K562 (cell line): ENCODE measurements around the gene ANO4. TPM values are rescaled to one million over a fixed set of nuclear protein-coding genes. Genes with fewer than 3 reads are reported as not detected.
"Not testable (repeated sequence)": the region's sequence is repeated elsewhere in the genome, so short reads cannot be mapped to it uniquely, and the experiment has no call there.

Source experiments
- ATAC-seq: fragments of 200-7000 bp; cut with Tn5 transposase; 3 replicates; pipeline ENCODE4 v1.9.1; 2020; ENCODE audit warnings: moderate library complexity
- BruUV-seq: library from RNA; stranded (reverse); fragments of 400-500 nt; replicated peaks from 2 replicates; lab custom pipeline; 2021; lab: Mats Ljungman, UMichigan
- CTCF ChIA-PET: fragments of 300-600 bp; formaldehyde crosslinking; extraction: SDS; loops from one replicate; lab custom pipeline; 2021; ENCODE audit warnings: low intra/inter-chr PET ratio; lab: Yijun Ruan, JAX
- POLR2A ChIA-PET: fragments of 300-600, 350-650 bp; sonication (Branson Sonifier 250); formaldehyde crosslinking; extraction: SDS; loops from one replicate; lab custom pipeline; 2021; ENCODE audit warnings: antibody characterized with exemption, inconsistent platforms; lab: Yijun Ruan, JAX
- DNase-seq, 4 experiments: peaks; one replicate each; pipeline versions ENCODE4 v3.0.0 to v3.0.0-alpha.2; 2011 to 2018; ENCODE audit warnings: low spot score in 3 of 4, mixed read lengths in 3 of 4; ENCODE audit errors: extremely low read depth in 1 of 4
- FAIRE-seq: peaks from 2 replicates; lab custom pipeline; 2011; peaks lifted over from hg19 to GRCh38; lab: Jason Lieb, UNC
- H2AFZ ChIP-seq: 2 replicates; pipeline ENCODE4 v1.6.0; 2011; ENCODE audit warnings: low read depth, low read length, control low read depth, inconsistent platforms
- H3K27ac ChIP-seq: fragments of 200-600 bp; 3 replicates; pipeline ENCODE4 v1.8.0; 2011; ENCODE audit warnings: low read depth, mild to moderate bottlenecking, control low read depth, inconsistent platforms, low read length, moderate library complexity, mixed read lengths; ENCODE audit errors: extremely low read depth
- H3K27me3 ChIP-seq, 2 experiments: fragments of 300-600 bp in 1 of 2; 2 replicates in 1 of 2; 3 replicates in 1 of 2; pipeline versions ENCODE4 v1.6.0 to v1.8.0; 2011; ENCODE audit warnings: inconsistent platforms in 2 of 2, low read length in 2 of 2, mild to moderate bottlenecking in 1 of 2, mixed read lengths in 1 of 2, moderate library complexity in 1 of 2; ENCODE audit not compliant: control insufficient read depth in 2 of 2, insufficient read depth in 2 of 2
- H3K36me3 ChIP-seq: fragments of 300-600 bp; 3 replicates; pipeline ENCODE4 v1.8.0; 2011; ENCODE audit warnings: mild to moderate bottlenecking, low read length, inconsistent platforms; ENCODE audit not compliant: control insufficient read depth, insufficient read depth
- H3K4me1 ChIP-seq, 2 experiments: fragments of 200-600 bp in 1 of 2; replicated peaks in 1 of 2; 2 replicates in 1 of 2; 3 replicates in 1 of 2; pipeline versions ENCODE4 v1.5.1 to v1.8.0; 2011; ENCODE audit warnings: inconsistent platforms in 2 of 2, low read length in 2 of 2, mild to moderate bottlenecking in 1 of 2, mixed read lengths in 1 of 2, moderate library complexity in 1 of 2; ENCODE audit not compliant: control insufficient read depth in 2 of 2, insufficient read depth in 2 of 2
- H3K4me2 ChIP-seq: 2 replicates; pipeline ENCODE4 v1.6.1; 2011; ENCODE audit warnings: low read length, control low read depth, inconsistent platforms, mixed read lengths; ENCODE audit not compliant: insufficient read depth
- H3K4me3 ChIP-seq: fragments of 200-600 bp; sonication (generic), shearing (Covaris generic); 2 replicates; pipeline ENCODE4 v1.5.1; 2016; ENCODE audit warnings: control low read depth, inconsistent platforms
- H3K79me2 ChIP-seq: fragments of 200-600 bp; 3 replicates; pipeline ENCODE4 v1.8.0; 2011; ENCODE audit warnings: low read length, inconsistent platforms; ENCODE audit not compliant: control insufficient read depth, insufficient read depth
- H3K9ac ChIP-seq, 2 experiments: 2 replicates each; pipeline versions ENCODE4 v1.6.0 to v1.6.1; 2011; ENCODE audit warnings: low read depth in 2 of 2, low read length in 2 of 2, control low read depth in 1 of 2, inconsistent platforms in 1 of 2, mild to moderate bottlenecking in 1 of 2, mixed read lengths in 1 of 2; ENCODE audit not compliant: insufficient read depth in 1 of 2
- H3K9me1 ChIP-seq: one replicate; pipeline ENCODE4 v1.6.0; 2011; ENCODE audit warnings: inconsistent platforms, mild to moderate bottlenecking, low read length, moderate library complexity; ENCODE audit not compliant: control insufficient read depth, insufficient read depth
- H3K9me3 ChIP-seq: replicated peaks from 2 replicates; pipeline ENCODE4 v1.5.1; 2011; ENCODE audit warnings: low read depth, low read length, inconsistent platforms; ENCODE audit not compliant: control insufficient read depth, insufficient read depth
- H4K20me1 ChIP-seq: replicated peaks from 2 replicates; pipeline ENCODE4 v1.6.1; 2011; ENCODE audit warnings: low read length, inconsistent platforms, mixed read lengths; ENCODE audit not compliant: control insufficient read depth, insufficient read depth
- C11orf30 ChIP-seq: fragments of 450-650 bp; IDR thresholded peaks from 2 replicates; pipeline ENCODE4 v1.6.1; 2016; ENCODE audit warnings: low read depth, mild to moderate bottlenecking
- HLTF ChIP-seq: fragments of 450-650 bp; IDR thresholded peaks from 2 replicates; pipeline ENCODE4 v1.6.1; 2016
- KAT2B ChIP-seq: IDR thresholded peaks from one replicate; pipeline ENCODE4 v1.6.1; 2012; ENCODE audit warnings: low read depth, mild to moderate bottlenecking, control low read depth, inconsistent platforms, low read length, moderate library complexity
- MAFG ChIP-seq: fragments of 450-650 bp; conservative IDR thresholded peaks from 2 replicates; pipeline ENCODE4 v1.6.1; 2016; ENCODE audit warnings: missing genetic modification characterization, missing compliant biosample characterization
- MED1 ChIP-seq: sonication (generic); formaldehyde crosslinking; IDR thresholded peaks from 2 replicates; pipeline ENCODE4 v1.8.1; 2023; ENCODE audit warnings: missing genetic modification reagents, borderline replicate concordance
- PBX2 ChIP-seq, 2 experiments: IDR thresholded peaks in 1 of 2; conservative IDR thresholded peaks in 1 of 2; 2 replicates each; pipeline ENCODE4 v1.6.1; 2016; ENCODE audit warnings: low read depth in 2 of 2, mild to moderate bottlenecking in 1 of 2, missing compliant biosample characterization in 1 of 2, missing genetic modification characterization in 1 of 2, moderate library complexity in 1 of 2
- ZC3H8 ChIP-seq: fragments of 450-650 bp; IDR thresholded peaks from 2 replicates; pipeline ENCODE4 v1.6.1; 2017
- ZNF316 ChIP-seq: fragments of 450-650 bp; IDR thresholded peaks from 2 replicates; pipeline ENCODE4 v1.6.1; 2016
- WGBS: fragments of 100-300 bp; shearing (Covaris generic); methylation state at CpG from one replicate; pipeline ENCODE4 v1.1.6; 2016; ENCODE audit warnings: low coverage, mixed read lengths; ENCODE audit not compliant: insufficient coverage; ENCODE audit errors: missing lambda C conversion rate; 5-methylcytosine and 5-hydroxymethylcytosine counted together
- in situ Hi-C: fragments of 300-500 bp; cut with MboI; formaldehyde crosslinking; loops from 4 replicates; pipeline ENCODE4 v1.15.0; 2018; ENCODE audit warnings: inconsistent platforms, mixed read lengths
- intact Hi-C: fragments of 100-400 bp; cut with micrococcal nuclease; formaldehyde crosslinking; loops from 2 replicates; pipeline ENCODE4 v1.14.2; 2022
- polyA plus RNA-seq, 8 experiments: library from polyadenylated mRNA; depleted of rRNA in 4 of 8; stranded (reverse) in 5 of 8; unstranded in 3 of 8; fragments of >200 nt; fragmentation: Nextera tagmentation in 2 of 8; fragmentation: Illumina TruSeq in 1 of 8; extraction: Ambion mirVana in 2 of 8; extraction: Trizol in 1 of 8; gene quantifications; 2 replicates each; pipeline versions ENCODE4 v1.2.1 to v1.2.3, GENCODE V29; 2011 to 2014; ENCODE audit warnings: inconsistent platforms in 1 of 8, missing spikeins in 1 of 8
- total RNA-seq, 7 experiments: library from RNA; depleted of rRNA in 6 of 7; stranded (reverse); fragments of >200 nt in 6 of 7; fragmentation: Illumina TruSeq in 2 of 7; extraction: Trizol in 2 of 7; gene quantifications; 2 replicates each; pipeline versions ENCODE4 v1.2.1 to v1.2.3, GENCODE V29; 2011 to 2021; ENCODE audit warnings: low replicate concordance in 1 of 7

Gene ANO4
- total and polyA plus RNA-seq, 9 of the 15 experiments (the other 6 are each of a cell fraction or from before 2014, with no cell fraction given), result not detected

GRCh38 chr12:101090222-101090621, 295.6 kb downstream of the ANO4 start:
- H3K27ac ChIP-seq, intact Hi-C loops: not testable (repeated sequence)

DNA sequence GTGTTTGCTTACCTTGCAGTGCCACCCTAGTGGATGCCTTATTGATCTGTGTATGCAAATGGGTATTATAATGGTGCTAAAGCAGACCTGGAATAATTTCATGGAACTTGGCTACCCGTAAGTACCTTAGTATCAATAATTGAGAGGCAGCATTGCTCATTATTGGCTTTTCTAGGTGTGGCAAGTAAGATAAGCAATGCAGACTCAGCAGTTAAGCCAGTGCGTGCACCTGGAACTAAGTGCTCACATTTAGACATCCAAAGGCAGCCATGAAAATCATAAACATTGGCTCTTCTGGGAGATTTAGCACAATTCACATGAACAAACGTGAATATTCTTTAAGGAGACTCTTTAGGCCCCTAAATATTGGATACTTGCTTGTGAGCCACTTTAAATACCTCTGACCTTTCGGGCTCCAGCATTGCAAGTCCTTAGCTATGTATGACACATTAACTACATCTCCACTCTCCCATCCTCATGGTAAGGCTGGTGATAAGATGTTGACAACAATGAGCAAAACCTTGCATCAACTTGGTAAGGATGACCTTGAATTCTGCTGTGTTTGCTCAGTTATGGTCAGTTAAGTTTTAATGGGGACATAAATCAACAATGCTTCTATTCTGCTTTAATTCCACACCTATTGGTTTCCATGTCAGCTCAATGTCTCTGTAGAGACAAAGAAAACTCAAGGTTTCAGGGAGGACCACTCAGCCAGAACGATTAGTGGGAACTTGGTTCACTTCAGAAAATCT, 303.4 kb downstream of the ANO4 start:
- BruUV-seq, result no TSS peak
- POLR2A ChIA-PET, result no interaction called here
- no peaks in the 10 kb centered on the region for H4K20me1 ChIP-seq
- no peak overlapping the region for H3K9ac ChIP-seq
- no peak for ATAC-seq
- 2% methylated on average over 5 of the region's 5 CpGs for WGBS
- TF ChIP-seq C11orf30, result peak; percentile 23; the same call in 1 of the 2 replicates
- TF ChIP-seq MED1 (CRISPR knock-in tag), result no peak
- no peak for TF ChIP-seq HLTF
- TF ChIP-seq PBX2 (CRISPR knock-in tag; IDR thresholded peaks at IDR 0.05; ENCODE audit: low read depth), result no peak
- no peak for TF ChIP-seq PBX2 (tag; conservative IDR thresholded peaks at IDR 0.05; ENCODE audit: low read depth)
- TF ChIP-seq KAT2B, result no peak
- TF ChIP-seq MAFG (tag), result 0 out of 2 replicates have a peak, but pooled peaks have one; percentile 25
- 0 out of 2 replicates have a peak, but pooled peaks have one; percentile 17 for TF ChIP-seq ZNF316
- no peak for TF ChIP-seq ZC3H8
- TF ChIP-seq, all 486 proteins: peak for 3
- CTCF ChIA-PET, result no interaction called here
- Histone ChIP-seq H2AFZ (no peak overlapping the region), H3K27me3 (no peaks in the 10 kb centered on the region), H3K27ac (no peak overlapping the region), H3K79me2 (no peaks in the 10 kb centered on the region), H3K9me1 (no peaks in the 10 kb centered on the region), H3K4me2 (no peak overlapping the region), H3K36me3 (no peaks in the 10 kb centered on the region), H3K9me3 (no peaks in the 10 kb centered on the region), H3K4me3 (no peak overlapping the region), H3K4me1 (no peaks in the 10 kb centered on the region)
- intact Hi-C loops (no loop called here), in situ Hi-C loops (no loop called here)
- FAIRE-seq (no peak), DNase-seq (no peak)

More at GRCh38 chr12:101090222-101090621, 295.6 kb downstream of the ANO4 start:
- CTCF ChIA-PET, ATAC-seq, H3K27me3 ChIP-seq, H2AFZ ChIP-seq, H3K4me1 ChIP-seq, H3K9me3 ChIP-seq, H3K4me2 ChIP-seq, H3K9ac ChIP-seq, H3K4me3 ChIP-seq, POLR2A ChIA-PET, H4K20me1 ChIP-seq, H3K79me2 ChIP-seq, DNase-seq, H3K9me1 ChIP-seq, H3K36me3 ChIP-seq, in situ Hi-C loops, BruUV-seq, FAIRE-seq: not testable (repeated sequence)
- 5% methylated on average over 2 of the region's 4 CpGs for WGBS
